ENCODE data around the gene NR4A3.

NR4A3 gene

GRCh38 chr9:99832558-99832864 is 10.8 kb downstream of the NR4A3 start:
- no peak overlapping the region for H3K4me3 ChIP-seq (ENCODE audit: low read depth, low read length)
- no peak for DNase-seq
- H3K36me3 ChIP-seq, result no peaks in the 10 kb centered on the region
- H3K9me3 ChIP-seq (ENCODE audit: severe bottlenecking), result no peaks in the 10 kb centered on the region
- TF ChIP-seq CTCF (IDR thresholded peaks at IDR 0.05; ENCODE audit: low read depth, low read length), result no peak
- H3K27ac ChIP-seq, result no peak overlapping the region
- H3K27me3 ChIP-seq (ENCODE audit: insufficient read depth, low read depth, severe bottlenecking), result no peaks in the 10 kb centered on the region

- TF ChIP-seq CTCF (IDR thresholded peaks at IDR 0.05; ENCODE audit: low read depth, low read length), result no peak
- Histone ChIP-seq H3K27me3 (ENCODE audit: insufficient read depth, low read depth, severe bottlenecking) (no peaks in the 10 kb centered on the region), H3K27ac (no peak overlapping the region), H3K4me3 (ENCODE audit: low read depth, low read length) (no peak overlapping the region), H3K36me3 (no peaks in the 10 kb centered on the region), H3K9me3 (ENCODE audit: severe bottlenecking) (no peaks in the 10 kb centered on the region)
- DNase-seq, result peak; percentile 58
Measured at GRCh38 chr9:99833735-99834134, 12.1 kb downstream of the NR4A3 start.

GRCh38 chr9:99834474-99834873 is 12.8 kb downstream of the NR4A3 start:
- no peaks in the 10 kb centered on the region for H3K27me3 ChIP-seq (ENCODE audit: insufficient read depth, low read depth, severe bottlenecking)
- no peak overlapping the region for H3K27ac ChIP-seq
- H3K4me3 ChIP-seq (ENCODE audit: low read depth, low read length), result no peak overlapping the region
- no peak for TF ChIP-seq CTCF (IDR thresholded peaks at IDR 0.05; ENCODE audit: low read depth, low read length)
- DNase-seq, result no peak
- H3K9me3 ChIP-seq (ENCODE audit: severe bottlenecking), result no peaks in the 10 kb centered on the region
- no peaks in the 10 kb centered on the region for H3K36me3 ChIP-seq

GRCh38 chr9:99835142-99835541 is 13.5 kb downstream of the NR4A3 start:
- Histone ChIP-seq H3K27ac (no peak overlapping the region), H3K27me3 (ENCODE audit: insufficient read depth, low read depth, severe bottlenecking) (no peaks in the 10 kb centered on the region), H3K4me3 (ENCODE audit: low read depth, low read length) (no peak overlapping the region), H3K9me3 (ENCODE audit: severe bottlenecking) (no peaks in the 10 kb centered on the region), H3K36me3 (no peaks in the 10 kb centered on the region)
- no peak for TF ChIP-seq CTCF (IDR thresholded peaks at IDR 0.05; ENCODE audit: low read depth, low read length)
- no peak for DNase-seq

GRCh38 chr9:99835581-99835980 is 13.9 kb downstream of the NR4A3 start:
- no peak overlapping the region for H3K27ac ChIP-seq
- H3K9me3 ChIP-seq (ENCODE audit: severe bottlenecking), result no peaks in the 10 kb centered on the region
- no peak for TF ChIP-seq CTCF (IDR thresholded peaks at IDR 0.05; ENCODE audit: low read depth, low read length)
- H3K4me3 ChIP-seq (ENCODE audit: low read depth, low read length), result no peak overlapping the region
- no peaks in the 10 kb centered on the region for H3K27me3 ChIP-seq (ENCODE audit: insufficient read depth, low read depth, severe bottlenecking)
- no peaks in the 10 kb centered on the region for H3K36me3 ChIP-seq
- DNase-seq, result no peak

- Histone ChIP-seq H3K27ac (no peak overlapping the region), H3K27me3 (ENCODE audit: insufficient read depth, low read depth, severe bottlenecking) (no peaks in the 10 kb centered on the region), H3K4me3 (ENCODE audit: low read depth, low read length) (no peak overlapping the region), H3K9me3 (ENCODE audit: severe bottlenecking) (no peaks in the 10 kb centered on the region), H3K36me3 (no peaks in the 10 kb centered on the region)
- no peak for TF ChIP-seq CTCF (IDR thresholded peaks at IDR 0.05; ENCODE audit: low read depth, low read length)
- no peak for DNase-seq
Measured at GRCh38 chr9:99840072-99840471, 18.4 kb downstream of the NR4A3 start.

Data from WERI-Rb-1 (cell line).